DND-41 (cell line): ENCODE measurements around the gene ANKRD55.

ENCODE experiments used
- ATAC-seq: fragments of 200-7000 bp; cut with Tn5 transposase; 3 replicates; pipeline ENCODE4 v1.9.1; 2021; ENCODE audit warnings: low read depth; ENCODE audit not compliant: insufficient read depth
- DNase-seq: peaks from one replicate; pipeline ENCODE4 v3.0.0-alpha.2; 2020
- H2AFZ ChIP-seq: 2 replicates; pipeline ENCODE4 v1.6.0; 2012; ENCODE audit warnings: low read depth, low read length
- H3K27ac ChIP-seq: 2 replicates; pipeline ENCODE4 v1.5.1; 2012; ENCODE audit warnings: low read length, inconsistent platforms
- H3K27me3 ChIP-seq: fragments of 200-600 bp; sonication (generic); 2 replicates; pipeline ENCODE4 v1.6.0; 2012; ENCODE audit warnings: low read length, mild to moderate bottlenecking, inconsistent platforms; ENCODE audit not compliant: insufficient read depth, poor library complexity
- H3K36me3 ChIP-seq: 2 replicates; pipeline ENCODE4 v1.5.1; 2012; ENCODE audit warnings: low read length, inconsistent platforms; ENCODE audit not compliant: insufficient read depth
- H3K4me1 ChIP-seq: 2 replicates; pipeline ENCODE4 v1.5.1; 2012; ENCODE audit warnings: mild to moderate bottlenecking, low read length; ENCODE audit not compliant: insufficient read depth
- H3K4me2 ChIP-seq: 2 replicates; pipeline ENCODE4 v1.6.0; 2012; ENCODE audit warnings: mild to moderate bottlenecking, moderate library complexity, low read length, inconsistent platforms; ENCODE audit not compliant: insufficient read depth
- H3K4me3 ChIP-seq, 2 experiments: fragments of 200-600 bp in 1 of 2; shearing (Covaris generic) in 1 of 2; 2 replicates each; pipeline ENCODE4 v1.5.1; 2012 to 2016; ENCODE audit warnings: inconsistent platforms in 2 of 2, low read length in 2 of 2, mild to moderate bottlenecking in 2 of 2, low read depth in 1 of 2, moderate library complexity in 1 of 2
- H3K79me2 ChIP-seq: 2 replicates; pipeline ENCODE4 v1.6.0; 2012; ENCODE audit warnings: low read length, inconsistent platforms; ENCODE audit not compliant: insufficient read depth
- H3K9ac ChIP-seq: 2 replicates; pipeline ENCODE4 v1.6.0; 2012; ENCODE audit warnings: low read depth, mild to moderate bottlenecking, inconsistent platforms, low read length, moderate library complexity
- H3K9me3 ChIP-seq: 2 replicates; pipeline ENCODE4 v1.5.1; 2012; ENCODE audit warnings: low read length, moderate library complexity, mild to moderate bottlenecking, inconsistent platforms; ENCODE audit not compliant: insufficient read depth, severe bottlenecking
- H4K20me1 ChIP-seq: 2 replicates; pipeline ENCODE4 v1.6.0; 2012; ENCODE audit warnings: low read length; ENCODE audit not compliant: insufficient read depth
- EZH2 ChIP-seq: IDR thresholded peaks from 3 replicates; pipeline ENCODE4 v1.6.1; 2012; ENCODE audit warnings: borderline replicate concordance, low read depth, mild to moderate bottlenecking, moderate library complexity, low read length, inconsistent platforms; ENCODE audit not compliant: severe bottlenecking
- TF ChIP-seq, protein P1 (sequence below): IDR thresholded peaks from 2 replicates; pipeline ENCODE4 v1.5.1; 2012; ENCODE audit warnings: borderline replicate concordance, low read length, moderate library complexity, mild to moderate bottlenecking; ENCODE audit not compliant: poor library complexity, severe bottlenecking; ENCODE audit errors: extremely low read depth

ANKRD55 gene

DNA sequence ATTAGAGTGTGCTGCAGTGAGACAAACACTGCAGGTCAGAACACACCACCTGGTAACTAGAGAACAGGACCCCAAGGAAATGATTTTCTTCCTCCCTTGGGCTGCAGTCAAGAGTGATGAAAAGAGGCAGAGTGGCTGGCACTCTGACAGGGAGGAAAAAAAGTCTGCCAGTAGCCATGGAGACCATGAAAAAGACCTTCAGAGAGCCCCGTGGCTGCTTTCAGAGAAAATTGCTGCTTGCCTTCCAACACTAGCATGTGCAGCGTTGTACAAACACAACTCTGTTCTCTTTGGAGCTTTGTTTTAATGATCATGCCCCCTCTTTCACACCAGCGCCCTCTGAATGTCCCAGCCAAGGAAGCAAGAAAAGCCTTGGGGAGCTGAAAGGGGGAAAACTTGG, 68.8 kb downstream of the ANKRD55 start:
- H3K79me2 ChIP-seq: no peaks in the 10 kb centered on the region

DNA sequence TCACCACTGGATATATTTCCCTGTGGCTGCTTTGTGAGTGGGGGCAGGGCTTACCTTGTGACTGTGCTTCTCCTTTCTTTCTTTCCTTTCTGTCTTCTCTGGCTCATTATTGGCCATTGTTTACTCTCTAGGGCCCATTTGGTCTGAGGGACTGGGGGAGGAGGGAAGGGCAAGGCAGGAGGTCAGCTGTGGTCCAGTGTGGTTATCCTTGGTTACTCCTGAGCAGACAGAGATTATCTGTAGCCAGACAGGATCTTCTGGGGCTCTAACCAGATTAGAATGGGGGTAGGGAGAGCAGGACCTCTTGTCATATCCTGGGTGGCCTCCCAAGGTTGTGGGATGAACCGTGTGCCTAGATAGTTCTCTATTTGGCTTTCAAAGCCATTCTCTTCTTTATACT, 71.2 kb downstream of the ANKRD55 start:
- no peak overlapping the region for H2AFZ ChIP-seq
- H3K27me3 ChIP-seq: peaks cover under 1% of the 10 kb centered on the region
- no peak overlapping the region for H3K27ac ChIP-seq
- H3K4me2 ChIP-seq: no peak overlapping the region
- H3K9me3 ChIP-seq: no peaks in the 10 kb centered on the region
- ATAC-seq (no peak), DNase-seq (no peak)
- TF ChIP-seq, protein P1, sequence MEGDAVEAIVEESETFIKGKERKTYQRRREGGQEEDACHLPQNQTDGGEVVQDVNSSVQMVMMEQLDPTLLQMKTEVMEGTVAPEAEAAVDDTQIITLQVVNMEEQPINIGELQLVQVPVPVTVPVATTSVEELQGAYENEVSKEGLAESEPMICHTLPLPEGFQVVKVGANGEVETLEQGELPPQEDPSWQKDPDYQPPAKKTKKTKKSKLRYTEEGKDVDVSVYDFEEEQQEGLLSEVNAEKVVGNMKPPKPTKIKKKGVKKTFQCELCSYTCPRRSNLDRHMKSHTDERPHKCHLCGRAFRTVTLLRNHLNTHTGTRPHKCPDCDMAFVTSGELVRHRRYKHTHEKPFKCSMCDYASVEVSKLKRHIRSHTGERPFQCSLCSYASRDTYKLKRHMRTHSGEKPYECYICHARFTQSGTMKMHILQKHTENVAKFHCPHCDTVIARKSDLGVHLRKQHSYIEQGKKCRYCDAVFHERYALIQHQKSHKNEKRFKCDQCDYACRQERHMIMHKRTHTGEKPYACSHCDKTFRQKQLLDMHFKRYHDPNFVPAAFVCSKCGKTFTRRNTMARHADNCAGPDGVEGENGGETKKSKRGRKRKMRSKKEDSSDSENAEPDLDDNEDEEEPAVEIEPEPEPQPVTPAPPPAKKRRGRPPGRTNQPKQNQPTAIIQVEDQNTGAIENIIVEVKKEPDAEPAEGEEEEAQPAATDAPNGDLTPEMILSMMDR: no peak
- no peak for TF ChIP-seq EZH2
- no peak overlapping the region for H3K4me3 ChIP-seq
- no peak overlapping the region for H3K9ac ChIP-seq
- no peaks in the 10 kb centered on the region for H3K4me1 ChIP-seq
- no peaks in the 10 kb centered on the region for H3K36me3 ChIP-seq
- H3K79me2 ChIP-seq: no peaks in the 10 kb centered on the region
- H4K20me1 ChIP-seq: no peaks in the 10 kb centered on the region

More for the DNA sequence above, 68.8 kb downstream of the ANKRD55 start:
- DNase-seq (no peak), ATAC-seq (no peak)
- no peaks in the 10 kb centered on the region for H3K36me3 ChIP-seq
- H3K4me3 ChIP-seq: no peak overlapping the region
- H3K27ac ChIP-seq: no peak overlapping the region
- H3K4me2 ChIP-seq: no peak overlapping the region
- no peak overlapping the region for H3K9ac ChIP-seq
- no peaks in the 10 kb centered on the region for H3K9me3 ChIP-seq
- no peak overlapping the region for H2AFZ ChIP-seq
- TF ChIP-seq, protein P1: no peak
- TF ChIP-seq EZH2: no peak
- H4K20me1 ChIP-seq: no peaks in the 10 kb centered on the region
- H3K27me3 ChIP-seq: peaks cover 7% of the 10 kb centered on the region
- H3K4me1 ChIP-seq: no peaks in the 10 kb centered on the region

DNA sequence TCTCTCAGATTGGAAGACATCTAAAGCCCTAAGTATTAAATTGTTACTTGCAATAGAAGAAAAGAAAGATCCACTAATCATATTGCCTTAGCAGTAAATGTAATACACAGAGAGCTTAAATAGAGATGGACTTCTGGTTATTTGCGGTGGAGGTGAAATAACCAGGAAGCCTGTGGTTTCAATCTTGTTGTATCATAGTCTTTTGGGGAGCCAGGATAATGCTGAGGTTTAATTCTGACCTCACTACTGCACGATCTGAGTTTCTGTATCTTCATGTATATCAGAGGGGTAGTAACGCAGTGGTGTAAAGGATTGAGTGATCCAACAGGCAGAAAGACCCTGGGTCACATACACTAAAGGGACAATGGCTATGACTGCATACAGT, 71.7 kb downstream of the ANKRD55 start:
- no peak for ATAC-seq
- Histone ChIP-seq H3K27me3 (no peaks in the 10 kb centered on the region), H3K27ac (no peak overlapping the region), H2AFZ (no peak overlapping the region), H4K20me1 (no peaks in the 10 kb centered on the region), H3K36me3 (no peaks in the 10 kb centered on the region), H3K9me3 (no peaks in the 10 kb centered on the region), H3K4me3 (no peak overlapping the region), H3K9ac (no peak overlapping the region), H3K4me2 (no peak overlapping the region), H3K79me2 (no peaks in the 10 kb centered on the region), H3K4me1 (no peaks in the 10 kb centered on the region)
- TF ChIP-seq EZH2: no peak
- TF ChIP-seq, protein P1: no peak
- DNase-seq: no peak
